ENCODE measurements around the gene ACSS1. TPM values are rescaled to one million over a fixed set of nuclear protein-coding genes. Genes with fewer than 3 reads are reported as not detected.
A peak's percentile ranks its signal among the peaks of the same experiment; 100 is the strongest.

ACSS1 gene
- polyA plus RNA-seq, 2 of the 4 experiments (the other 2 are of a cell fraction): 7.2 to 7.6 TPM

DNA sequence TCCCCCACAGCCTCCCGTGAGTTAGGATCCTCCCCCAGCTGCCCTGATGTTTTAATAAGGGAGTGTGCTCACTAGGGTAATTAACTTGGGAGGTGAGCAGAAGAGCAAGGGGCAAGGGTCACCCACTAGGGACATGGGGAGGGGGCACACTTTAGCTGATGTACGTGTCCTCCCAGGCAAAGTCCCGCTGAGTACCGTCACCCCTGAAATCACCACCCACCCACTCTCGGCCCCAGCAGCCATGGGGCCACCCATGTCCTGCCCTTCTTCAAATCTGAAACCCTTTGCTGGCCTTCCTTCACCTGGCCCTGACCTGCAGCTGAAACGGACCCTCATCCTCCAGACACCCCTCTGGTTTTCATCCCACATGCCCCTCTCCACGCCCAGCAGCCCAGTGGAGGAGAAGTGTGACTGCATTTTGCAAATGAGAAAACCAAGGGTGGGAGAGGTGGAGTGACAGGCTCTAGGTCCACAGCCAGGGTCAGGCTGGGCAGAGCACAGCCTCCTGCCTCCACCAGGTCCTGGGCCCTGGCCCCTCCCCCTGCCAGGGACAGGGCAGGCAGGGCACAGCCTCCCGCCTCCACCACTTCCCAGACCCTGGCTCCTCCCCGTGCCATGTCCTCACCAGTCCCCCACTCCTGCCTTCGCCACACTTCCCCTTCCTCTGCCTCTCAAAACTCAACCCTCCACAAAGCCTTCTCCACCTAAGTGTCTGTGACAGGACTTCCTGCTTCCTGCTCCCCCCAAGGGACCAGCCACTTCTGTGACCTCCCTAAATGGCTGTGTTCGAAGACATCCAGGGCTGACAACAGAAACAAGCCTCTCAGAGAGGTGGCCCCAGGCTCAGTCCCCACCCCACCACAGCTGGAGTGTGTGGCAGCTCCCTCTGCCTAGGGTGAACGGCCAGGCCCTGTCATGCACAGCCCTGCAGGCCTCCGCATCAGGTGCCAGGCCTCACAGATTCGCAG is 15.1 kb downstream of the ACSS1 start:
- WGBS (ENCODE audit: missing lambda C conversion rate): 88% methylated on average over 14 of the region's 14 CpGs
- ATAC-seq: peak in 1 of 2 experiments; percentile 51; a peak in 3 of 6 replicates

DNA sequence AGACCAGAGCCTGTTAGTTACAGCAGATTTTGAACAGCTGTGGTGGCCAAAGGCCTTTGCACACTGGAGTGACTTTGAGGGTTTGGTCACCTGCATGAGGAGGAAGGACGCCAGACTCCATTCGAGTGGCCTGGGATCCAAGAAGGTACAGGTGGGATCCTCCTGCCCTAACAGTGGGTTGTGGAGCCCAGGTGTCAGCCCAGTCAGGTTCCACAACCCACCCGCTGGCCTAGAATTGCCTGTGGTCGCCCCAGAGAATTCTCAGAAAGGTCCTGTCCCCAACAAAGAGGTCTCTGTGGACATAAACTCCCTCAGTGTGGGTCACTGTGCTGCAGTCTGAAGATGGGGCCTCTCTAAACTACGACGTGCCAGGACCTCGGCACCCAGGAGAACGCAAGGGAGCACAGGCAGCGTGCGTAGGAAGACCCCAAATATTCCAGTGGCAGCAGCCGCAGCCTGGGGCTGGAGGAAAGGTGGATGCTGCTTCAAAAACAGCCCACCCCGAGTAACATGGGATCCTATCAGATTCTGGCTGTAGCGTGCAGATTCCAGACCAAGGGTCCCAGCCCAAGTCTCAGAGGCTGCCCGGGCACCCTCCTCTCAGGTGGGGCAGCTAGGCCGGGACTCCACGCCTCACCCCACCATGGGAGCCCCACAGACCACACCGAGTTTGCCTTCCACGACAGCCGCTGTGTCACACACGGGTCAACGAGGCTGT is 16.0 kb downstream of the ACSS1 start:
- 90% methylated on average over 20 of the region's 21 CpGs for WGBS (ENCODE audit: missing lambda C conversion rate)
- Histone ChIP-seq H3K27ac (no peak overlapping the region), H3K4me2 (no peak overlapping the region), H3K4me1 (no peaks in the 10 kb centered on the region), H3K4me3 (no peak overlapping the region), H3K9me3 (no peaks in the 10 kb centered on the region)
- POLR2A ChIA-PET: no interaction called here
- CTCF ChIA-PET: interaction anchor here (1.3 kb wide), 1 partner anchor 23 kb away, joined by 4 read pairs; no protein-coding TSS in a partner anchor
- DNase-seq (ENCODE audit: low read depth in 1 of 2, low spot score in 1 of 2) (no peak), FAIRE-seq (no peak), ATAC-seq (no peak)
- no peak for TF ChIP-seq BHLHE40 (IDR thresholded peaks at IDR 0.05; ENCODE audit: low read depth, low read length)
- no peak for TF ChIP-seq HOXB13 (CRISPR knock-in tag; IDR thresholded peaks at IDR 0.05; ENCODE audit: low read depth)
- no peak for TF ChIP-seq REST (IDR thresholded peaks at IDR 0.05)
- TF ChIP-seq USF2 (IDR thresholded peaks at IDR 0.05): no peak
- TF ChIP-seq HEYL (CRISPR knock-in tag; IDR thresholded peaks at IDR 0.05): no peak
- no peak for TF ChIP-seq MYC (IDR thresholded peaks at IDR 0.05; ENCODE audit: borderline replicate concordance, low read length)

More for the DNA sequence above, 15.1 kb downstream of the ACSS1 start:
- DNase-seq (ENCODE audit: low read depth in 1 of 2, low spot score in 1 of 2) (no peak), FAIRE-seq (no peak)
- no peak overlapping the region for H3K27ac ChIP-seq
- H3K4me2 ChIP-seq: no peak overlapping the region
- POLR2A ChIA-PET: no interaction called here
- TF ChIP-seq RFX5 (IDR thresholded peaks at IDR 0.05): no peak
- TF ChIP-seq CEBPB (IDR thresholded peaks at IDR 0.05): no peak
- no peak for TF ChIP-seq RARB (CRISPR knock-in tag; IDR thresholded peaks at IDR 0.05)
- TF ChIP-seq EHF (CRISPR knock-in tag; IDR thresholded peaks at IDR 0.05): no peak
- no peak for TF ChIP-seq MYC (IDR thresholded peaks at IDR 0.05; ENCODE audit: borderline replicate concordance, low read length)
- no peak for TF ChIP-seq NPAS2 (CRISPR knock-in tag; IDR thresholded peaks at IDR 0.05; ENCODE audit: borderline replicate concordance)
- TF ChIP-seq BHLHE40 (IDR thresholded peaks at IDR 0.05; ENCODE audit: low read depth, low read length): no peak
- no peak for TF ChIP-seq MAZ (IDR thresholded peaks at IDR 0.05; ENCODE audit: borderline replicate concordance, low read depth, low read length)
- no peak for TF ChIP-seq HOXA7 (CRISPR knock-in tag; IDR thresholded peaks at IDR 0.05)
- TF ChIP-seq HOXB13 (CRISPR knock-in tag; IDR thresholded peaks at IDR 0.05; ENCODE audit: low read depth): no peak
- TF ChIP-seq FOSB (CRISPR knock-in tag; IDR thresholded peaks at IDR 0.05): no peak
- no peaks in the 10 kb centered on the region for H3K9me3 ChIP-seq
- CTCF ChIA-PET: interaction anchor here (0.8 to 1.3 kb wide), 3 partner anchors 23 to 49 kb away, joined by 3 to 4 read pairs (median 4); no protein-coding TSS in a partner anchor
- H3K4me3 ChIP-seq: no peak overlapping the region
- H3K4me1 ChIP-seq: no peaks in the 10 kb centered on the region

- POLR2A ChIA-PET: no interaction called here
- no peaks in the 10 kb centered on the region for H3K9me3 ChIP-seq
- no peak for DNase-seq (ENCODE audit: low read depth in 1 of 2, low spot score in 1 of 2)
- FAIRE-seq: no peak
- no peaks in the 10 kb centered on the region for H3K4me1 ChIP-seq
- H3K4me2 ChIP-seq: no peak overlapping the region
- WGBS (ENCODE audit: missing lambda C conversion rate): 89% methylated on average over 6 of the region's 6 CpGs
- H3K27ac ChIP-seq: no peak overlapping the region
- no peak for ATAC-seq
- CTCF ChIA-PET: no interaction called here
- no peak overlapping the region for H3K4me3 ChIP-seq
- TF ChIP-seq BCL3 (IDR thresholded peaks at IDR 0.05) (no peak), EP300 (IDR thresholded peaks at IDR 0.05) (no peak), ATOH8 (CRISPR knock-in tag; IDR thresholded peaks at IDR 0.05; ENCODE audit: low read depth) (no peak), HES2 (IDR thresholded peaks at IDR 0.05) (no peak), KDM5A (IDR thresholded peaks at IDR 0.05) (no peak), BHLHE40 (IDR thresholded peaks at IDR 0.05; ENCODE audit: low read depth, low read length) (no peak)
Measured at GRCh38 chr20:25040438-25040831, 17.5 kb downstream of the ACSS1 start.

All from A549 (cell line).